Right hindlimb (tissue), 1 donor: ENCODE results near the gene MAD1L1.
"Not testable (repeated sequence)": the region's sequence is repeated elsewhere in the genome, so short reads cannot be mapped to it uniquely, and the experiment has no call there.

Source experiments
- DNase-seq: peaks from one replicate; pipeline ENCODE4 v3.0.0-alpha.2; 2018

The MAD1L1 gene

GRCh38 chr7:2170576-2171521, 61.9 kb downstream of the MAD1L1 start:
- no peak for DNase-seq

DNA sequence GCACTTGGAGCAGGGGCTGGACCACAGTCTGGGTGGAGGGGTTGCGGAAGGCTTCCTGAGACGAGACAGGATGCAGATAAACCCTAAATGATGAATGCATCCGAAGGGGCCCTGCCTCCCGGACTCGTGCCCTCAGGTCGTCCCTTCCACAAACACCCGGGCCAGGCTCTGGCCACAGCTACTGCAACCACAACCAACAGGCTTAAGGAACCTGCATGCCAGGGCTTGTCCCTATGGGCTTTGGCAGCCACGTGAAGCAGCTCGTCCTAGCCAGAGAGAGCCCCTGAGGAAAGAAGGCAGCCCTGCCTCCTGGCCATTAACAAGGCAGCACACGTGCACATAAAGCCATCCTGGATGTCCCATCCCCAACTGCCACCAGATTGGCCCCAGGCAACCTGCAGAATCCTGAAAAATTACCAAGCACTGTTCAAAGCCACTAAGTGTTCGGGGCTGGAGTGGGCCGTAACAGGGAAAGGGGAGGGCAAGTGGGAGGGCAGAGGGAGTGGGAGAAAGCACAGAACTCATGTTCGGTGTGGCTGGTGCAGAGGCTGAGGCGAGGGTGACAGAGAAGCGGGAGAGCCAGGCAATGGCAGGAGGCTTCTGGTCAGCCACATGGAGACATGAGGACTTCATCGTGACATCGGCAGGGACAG, 62.7 kb downstream of the MAD1L1 start:
- DNase-seq = no peak

GRCh38 chr7:2168615-2169311, 64.0 kb downstream of the MAD1L1 start:
- no peak for DNase-seq

DNA sequence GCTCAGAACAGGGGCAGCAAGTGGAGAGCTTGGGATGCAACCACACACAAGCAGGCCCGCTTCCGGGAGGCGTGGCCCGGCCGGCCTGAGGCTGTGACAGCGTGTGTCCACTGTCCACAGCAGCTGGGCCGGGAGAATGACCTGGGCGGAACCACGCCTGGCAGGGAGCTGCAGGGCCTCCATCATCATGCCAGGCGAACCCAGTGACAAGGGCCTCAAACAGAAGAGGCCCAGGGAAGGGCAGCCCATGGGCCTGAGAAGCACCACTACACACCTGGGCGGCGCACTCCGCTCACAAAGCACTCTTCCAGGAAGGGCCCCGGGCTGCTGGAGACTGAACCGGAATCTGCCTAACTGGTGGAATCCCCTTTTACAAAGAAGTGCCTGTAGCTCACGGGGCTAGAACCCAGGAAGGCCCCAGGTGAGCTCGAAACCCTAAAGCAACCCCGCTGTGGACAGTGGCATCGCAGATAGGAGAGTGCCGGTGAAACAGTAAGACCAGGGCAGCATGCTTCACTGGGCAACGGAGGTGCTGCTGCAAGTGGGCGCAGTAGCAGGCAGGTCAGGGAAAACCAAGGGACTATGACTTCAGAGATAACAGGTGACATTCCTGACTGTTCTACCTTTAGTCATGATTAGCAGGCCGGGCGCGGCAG, 66.0 kb downstream of the MAD1L1 start:
- DNase-seq = no peak

DNA sequence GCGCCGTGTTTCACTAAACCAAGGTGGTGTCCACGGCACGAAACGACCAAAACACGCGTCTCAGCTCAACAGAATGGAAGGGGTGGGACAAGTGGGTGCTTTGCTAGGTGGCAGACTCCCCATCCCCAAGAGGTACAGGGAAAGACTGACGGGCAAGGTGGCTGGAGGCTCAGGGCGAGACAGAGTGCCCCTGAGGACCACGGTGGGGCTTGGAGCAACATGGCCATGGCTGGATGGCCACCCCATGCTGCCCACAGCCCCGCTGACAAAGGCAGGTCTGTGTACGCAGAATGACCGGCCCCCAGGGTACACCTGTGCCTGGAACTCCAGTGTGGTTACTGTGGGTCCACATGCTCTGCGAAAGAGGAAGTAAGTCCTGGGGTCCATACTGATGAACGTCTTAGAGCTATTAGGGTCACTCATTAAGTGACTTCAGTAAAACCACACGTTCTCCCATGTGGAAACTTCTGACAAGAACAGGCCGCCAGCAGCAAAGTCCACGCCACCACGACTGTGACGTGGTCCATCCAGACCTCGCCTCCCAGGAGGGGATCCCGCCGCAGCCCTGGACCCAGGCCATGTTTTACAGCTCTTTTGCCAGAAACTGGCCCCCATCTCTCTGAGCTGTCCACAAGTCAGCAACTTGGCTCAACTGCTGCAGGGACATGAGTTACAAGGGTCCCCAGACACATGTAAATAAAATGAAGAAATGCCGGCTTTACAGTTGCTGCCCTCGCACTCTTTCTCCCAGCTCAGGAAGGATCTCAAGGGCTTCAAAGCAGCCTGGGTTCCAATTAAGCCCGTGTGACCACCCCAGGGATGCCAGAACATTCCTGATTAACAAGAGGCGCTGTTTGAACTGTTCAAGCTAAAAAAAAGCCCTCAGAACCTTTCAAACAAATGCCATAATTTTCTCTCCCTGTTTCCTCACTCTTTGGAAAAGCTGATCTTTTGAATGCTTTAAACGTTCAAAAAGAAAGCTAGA, 66.8 kb downstream of the MAD1L1 start:
- peak; percentile 65 for DNase-seq

- DNase-seq = no peak
These were observed 67.5 kb downstream of the MAD1L1 start for GRCh38 chr7:2165239-2165609.

DNA sequence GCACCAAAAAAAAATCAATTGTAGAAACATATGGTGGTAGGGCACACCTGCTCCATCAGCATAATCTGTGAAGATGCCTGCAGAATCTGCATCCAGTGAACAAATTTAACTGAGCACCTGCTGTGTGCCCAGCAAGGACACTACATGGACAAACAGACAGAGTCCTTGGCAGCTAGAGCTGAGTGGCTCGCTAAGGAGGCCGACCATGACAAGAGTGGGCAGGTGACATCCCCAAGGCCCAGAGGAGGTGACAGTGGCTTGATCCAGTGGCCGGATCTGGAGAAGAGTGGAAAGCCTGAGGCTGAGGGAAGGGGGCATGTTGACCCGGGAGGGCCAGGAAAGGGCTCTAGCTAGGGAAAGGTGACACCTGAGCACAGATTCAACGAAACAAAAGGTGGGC, 68.1 kb downstream of the MAD1L1 start:
- no peak for DNase-seq

DNA sequence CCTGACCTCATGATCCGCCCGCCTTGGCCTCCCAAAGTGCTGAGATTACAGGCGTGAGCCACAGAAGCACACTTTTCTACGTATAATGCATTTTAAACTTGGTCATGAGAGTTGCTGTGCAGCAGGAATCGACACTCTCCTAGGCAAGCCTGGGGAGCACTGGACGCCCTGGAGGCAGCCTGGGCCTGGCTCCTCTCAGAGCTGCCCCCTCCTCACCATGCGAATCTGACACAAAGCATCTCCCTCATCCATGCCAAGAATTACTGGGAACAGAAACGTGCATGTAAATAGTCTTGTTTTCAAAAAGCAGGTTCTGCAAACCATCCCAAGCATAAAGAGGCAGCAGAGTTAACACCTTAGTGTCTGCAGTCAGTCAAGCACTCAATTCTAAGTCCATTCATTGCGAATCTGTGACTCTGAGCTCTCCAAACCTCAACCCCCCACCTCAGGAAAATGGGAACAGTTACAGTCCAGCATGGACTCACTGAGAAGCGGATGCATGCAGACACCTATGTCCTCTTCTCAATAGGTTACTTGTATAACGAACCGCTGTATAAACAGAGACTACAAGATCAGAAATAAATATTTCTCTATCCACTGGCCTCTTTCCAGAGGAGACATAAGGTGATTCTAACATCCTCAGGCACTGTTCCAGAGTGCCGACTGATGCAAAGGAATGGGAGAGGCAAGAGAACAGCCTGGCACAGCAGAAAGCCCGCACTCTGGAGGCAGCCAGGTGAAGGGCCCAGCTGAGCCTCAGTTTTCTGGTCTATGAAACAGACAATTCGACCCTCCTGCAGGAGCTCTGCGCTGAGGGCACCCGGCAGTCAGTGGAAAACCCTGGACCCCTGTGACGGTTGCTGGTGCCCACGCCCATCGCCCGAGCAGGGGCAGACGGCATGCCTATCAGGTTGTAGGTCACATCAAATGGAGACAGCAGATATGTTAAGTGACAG, 68.9 kb downstream of the MAD1L1 start:
- DNase-seq = no peak

DNA sequence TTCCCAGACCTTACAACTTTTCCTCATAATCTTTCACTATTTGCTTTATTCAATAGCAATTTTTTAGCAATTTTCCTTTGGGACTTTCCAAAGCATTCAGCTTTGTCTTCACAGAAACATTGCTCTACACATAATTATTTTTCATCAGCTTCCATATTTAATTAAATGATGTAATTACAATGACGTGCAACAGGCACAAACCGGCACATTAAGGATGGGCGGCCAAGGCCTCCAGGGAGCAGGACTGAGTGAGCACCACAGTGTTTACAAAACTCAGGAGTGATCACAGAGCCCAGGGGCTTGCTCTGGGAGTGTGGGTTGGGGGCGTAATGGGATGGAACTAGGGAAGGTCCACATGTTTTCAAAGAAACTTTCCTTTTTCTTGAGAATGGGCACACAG, 69.8 kb downstream of the MAD1L1 start:
- no peak for DNase-seq

GRCh38 chr7:2162004-2162902, 70.5 kb downstream of the MAD1L1 start:
- DNase-seq = not testable (repeated sequence)

GRCh38 chr7:2159176-2159520, 73.6 kb downstream of the MAD1L1 start:
- DNase-seq = no peak

DNA sequence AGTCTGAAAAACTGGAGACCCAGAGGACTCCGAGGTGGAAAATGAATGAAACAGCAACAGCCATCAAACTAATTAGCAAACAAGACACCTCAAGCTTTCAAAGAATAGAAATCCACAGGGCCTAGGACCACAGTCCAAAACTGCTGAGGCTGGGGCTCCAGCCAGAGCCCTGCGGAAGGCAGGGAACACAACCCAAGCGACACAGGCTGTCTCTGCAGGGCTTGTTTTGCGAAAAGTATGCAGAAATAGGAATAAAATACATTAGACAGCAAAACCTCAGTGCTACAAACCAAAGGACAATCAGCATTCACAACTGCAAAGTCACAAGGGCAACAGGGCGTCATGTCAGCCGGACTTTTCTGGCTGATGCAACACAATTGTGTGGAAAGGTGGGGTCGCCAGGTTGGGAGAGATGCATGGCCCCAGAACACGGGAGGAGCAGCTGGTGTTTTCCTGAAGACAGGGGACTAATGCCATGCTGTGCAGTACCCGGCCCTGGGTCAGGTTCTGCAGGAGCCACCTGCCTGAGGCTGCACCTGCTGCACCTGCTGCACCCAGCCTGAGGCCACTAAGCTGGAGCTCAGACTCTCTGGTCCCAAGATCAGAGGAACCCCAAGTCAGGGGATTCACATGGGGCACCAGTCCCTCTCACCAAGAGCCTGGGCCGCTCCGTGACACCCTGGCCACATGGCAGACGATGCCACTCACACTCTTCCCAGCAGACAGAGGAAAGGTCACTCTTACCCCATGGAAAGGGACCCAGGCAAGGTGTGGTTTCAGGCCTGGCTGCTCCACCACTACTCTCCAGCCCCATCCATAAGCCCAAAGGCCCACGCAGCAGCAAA, 74.2 kb downstream of the MAD1L1 start:
- DNase-seq = no peak

DNA sequence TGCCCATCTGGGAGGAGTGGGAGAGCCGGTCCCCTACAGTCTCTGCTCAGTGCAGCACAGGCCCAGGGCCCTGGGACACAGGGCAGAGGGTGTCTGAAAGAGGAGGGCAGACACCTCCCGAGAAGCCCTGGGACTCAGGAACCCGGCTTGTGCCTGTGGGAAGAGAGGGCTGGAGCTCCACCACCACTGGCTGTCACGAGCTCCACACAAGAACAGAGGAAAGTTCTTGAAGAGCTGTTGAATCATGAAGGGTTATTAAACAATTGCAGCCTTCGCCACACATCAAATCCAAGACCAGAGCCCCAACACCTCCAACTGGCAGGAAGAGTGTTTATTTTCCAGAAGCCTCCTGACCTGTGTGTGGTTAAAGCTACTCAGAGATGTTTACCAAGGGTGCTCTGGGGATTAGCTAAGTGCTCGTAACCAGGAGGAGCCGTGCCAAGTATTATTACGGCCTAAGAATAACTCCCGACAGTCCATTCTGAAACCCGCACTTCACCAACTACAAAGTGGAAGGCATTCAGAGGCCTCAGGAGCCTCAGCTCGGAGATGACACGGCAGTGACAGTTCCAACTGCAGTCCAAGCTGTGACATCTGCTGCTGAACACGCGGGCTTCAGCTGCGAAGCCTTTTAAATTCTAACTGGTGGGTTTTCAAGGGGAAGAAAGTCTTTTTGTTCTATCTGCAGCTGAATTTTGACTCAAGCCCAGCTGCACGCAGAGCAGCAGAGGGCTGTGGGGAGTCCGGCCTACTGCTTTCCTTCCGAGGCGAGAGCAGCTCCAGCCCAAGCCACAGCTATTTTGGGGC, 75.1 kb downstream of the MAD1L1 start:
- DNase-seq = peak; percentile 73

GRCh38 chr7:2156756-2157472, 75.8 kb downstream of the MAD1L1 start:
- DNase-seq = no peak

DNA sequence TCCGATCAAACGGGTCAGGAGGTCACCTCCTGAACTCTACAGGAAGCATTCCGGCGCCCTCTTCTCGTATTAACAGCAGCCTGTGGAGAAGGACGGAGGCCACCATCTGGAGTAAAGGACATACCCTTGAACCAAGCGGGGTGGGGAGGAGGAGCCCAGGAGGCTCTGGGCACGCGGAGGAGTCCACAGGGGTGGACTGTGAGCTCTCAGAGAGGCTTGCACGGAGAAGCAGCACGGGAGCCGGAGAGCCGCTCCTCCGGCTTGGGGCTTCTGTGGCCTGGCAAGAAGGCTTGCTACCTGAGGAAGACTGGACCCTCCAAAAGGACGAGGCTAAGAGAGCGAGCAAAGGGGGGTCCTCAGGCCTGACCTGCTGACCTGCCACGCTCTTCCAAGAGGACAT, 77.9 kb downstream of the MAD1L1 start:
- no peak for DNase-seq

GRCh38 chr7:2154121-2154520, 78.6 kb downstream of the MAD1L1 start:
- DNase-seq = no peak

DNA sequence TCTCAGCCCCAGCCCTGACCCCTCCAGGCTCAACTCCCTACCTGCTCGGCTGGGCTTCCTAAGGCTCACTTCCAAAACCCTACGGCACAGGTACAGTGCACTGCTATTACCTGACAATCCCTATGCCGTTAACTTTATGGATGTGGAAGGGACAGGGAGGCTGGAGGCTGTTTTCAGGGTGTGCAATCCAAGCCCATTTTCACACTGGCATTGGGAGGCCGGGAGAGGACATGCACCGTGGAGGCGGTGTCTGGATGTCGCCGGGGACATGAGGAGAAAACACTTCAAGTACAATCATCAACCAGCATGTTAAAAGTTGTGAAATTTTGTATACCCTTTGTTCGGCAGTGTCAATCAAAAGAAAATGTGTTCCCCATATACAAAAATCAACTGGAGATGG, 80.1 kb downstream of the MAD1L1 start:
- no peak for DNase-seq
